Loucy (cell line): Measurements from ENCODE around the gene C11orf52.

Source experiments
- H2AFZ ChIP-seq: fragments of 200-600 bp; sonication (generic); 2 replicates; pipeline ENCODE4 v1.6.0; 2016; ENCODE audit warnings: antibody characterized with exemption, mild to moderate bottlenecking, low read length, moderate library complexity
- H3F3A ChIP-seq: fragments of 200-600 bp; 2 replicates; pipeline ENCODE4 v1.6.0; 2016; ENCODE audit warnings: antibody characterized with exemption, low read depth, mild to moderate bottlenecking
- H3K27me3 ChIP-seq: fragments of 200-600 bp; sonication (generic); 2 replicates; pipeline ENCODE4 v1.6.1; 2014; ENCODE audit warnings: low read length, mild to moderate bottlenecking; ENCODE audit not compliant: insufficient read depth, poor library complexity, severe bottlenecking
- H3K36me3 ChIP-seq: fragments of 200-600 bp; sonication (generic); 2 replicates; pipeline ENCODE4 v1.6.1; 2016; ENCODE audit warnings: low read length; ENCODE audit not compliant: insufficient read depth
- H3K4me1 ChIP-seq: fragments of 200-600 bp; sonication (generic); 2 replicates; pipeline ENCODE4 v1.5.1; 2014; ENCODE audit warnings: low read length, mild to moderate bottlenecking; ENCODE audit not compliant: insufficient read depth, poor library complexity, severe bottlenecking
- H3K4me2 ChIP-seq: fragments of 200-600 bp; sonication (generic); 2 replicates; pipeline ENCODE4 v1.6.0; 2014; ENCODE audit warnings: antibody characterized with exemption, low read length, low read depth, mild to moderate bottlenecking; ENCODE audit not compliant: poor library complexity, severe bottlenecking
- H3K4me3 ChIP-seq: fragments of 200-600 bp; sonication (generic); 2 replicates; pipeline ENCODE4 v1.5.1; 2014; ENCODE audit warnings: low read length, mild to moderate bottlenecking, mixed read lengths; ENCODE audit not compliant: poor library complexity, severe bottlenecking
- H3K79me2 ChIP-seq: fragments of 200-600 bp; sonication (generic); 2 replicates; pipeline ENCODE4 v1.6.1; 2014; ENCODE audit warnings: low read length; ENCODE audit not compliant: insufficient read depth
- H3K9ac ChIP-seq: fragments of 200-600 bp; sonication (generic); 2 replicates; pipeline ENCODE4 v1.6.0; 2014; ENCODE audit warnings: mild to moderate bottlenecking, low read depth, low read length, moderate library complexity; ENCODE audit not compliant: poor library complexity, severe bottlenecking
- H3K9me2 ChIP-seq: fragments of 200-600 bp; sonication (generic); replicated peaks from 2 replicates; pipeline ENCODE4 v1.6.1; 2016; ENCODE audit warnings: low read depth, low read length, mixed read lengths
- H3K9me3 ChIP-seq: fragments of 200-600 bp; sonication (generic); 2 replicates; pipeline ENCODE4 v1.6.1; 2014; ENCODE audit warnings: mild to moderate bottlenecking, antibody characterized with exemption, low read length, low read depth; ENCODE audit not compliant: insufficient read depth
- H4K20me1 ChIP-seq: fragments of 200-600 bp; sonication (generic); 2 replicates; pipeline ENCODE4 v1.6.0; 2014; ENCODE audit warnings: antibody characterized with exemption, low read length, mild to moderate bottlenecking; ENCODE audit not compliant: insufficient read depth, poor library complexity, severe bottlenecking
- CTCF ChIP-seq: fragments of 200-600 bp; sonication (generic); conservative IDR thresholded peaks from 2 replicates; pipeline ENCODE4 v1.5.1; 2014; ENCODE audit warnings: mild to moderate bottlenecking, antibody characterized with exemption, low read length
- EZH2phosphoT487 ChIP-seq: fragments of 200-600 bp; IDR thresholded peaks from 2 replicates; pipeline ENCODE4 v1.6.1; 2018; ENCODE audit warnings: antibody characterized with exemption, mild to moderate bottlenecking, moderate library complexity, borderline replicate concordance

Gene C11orf52

DNA sequence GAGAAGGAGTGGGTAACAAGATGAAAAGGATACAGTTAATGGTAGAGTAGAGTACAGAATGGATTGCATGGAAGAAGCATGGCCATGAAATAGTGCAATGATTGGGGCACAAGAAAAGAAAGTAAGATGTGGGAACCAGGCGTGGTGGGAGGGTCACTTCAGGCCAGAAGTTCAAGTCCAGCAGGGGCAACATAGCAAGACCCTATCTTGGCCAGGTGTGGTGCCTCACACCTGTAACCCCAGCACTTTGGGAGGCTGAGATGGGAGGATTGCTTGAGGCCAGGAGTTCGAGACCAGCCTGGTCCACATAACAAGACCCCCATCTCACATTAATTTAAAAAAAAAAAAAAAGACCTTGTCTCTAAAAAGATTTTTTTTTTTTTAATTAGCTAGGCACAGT lies 1.4 kb upstream of the C11orf52 start:
- Histone ChIP-seq H3K9me3 (no peaks in the 10 kb centered on the region), H3K9me2 (no peaks in the 10 kb centered on the region), H3K4me2 (no peak overlapping the region), H3K27me3 (no peaks in the 10 kb centered on the region), H3K36me3 (no peaks in the 10 kb centered on the region), H3F3A (no peaks in the 10 kb centered on the region), H3K4me3 (no peak overlapping the region), H3K79me2 (no peaks in the 10 kb centered on the region), H3K4me1 (no peaks in the 10 kb centered on the region), H4K20me1 (no peaks in the 10 kb centered on the region), H2AFZ (no peak overlapping the region), H3K9ac (no peak overlapping the region)
- TF ChIP-seq EZH2phosphoT487 = no peak
- no peak for TF ChIP-seq CTCF

DNA sequence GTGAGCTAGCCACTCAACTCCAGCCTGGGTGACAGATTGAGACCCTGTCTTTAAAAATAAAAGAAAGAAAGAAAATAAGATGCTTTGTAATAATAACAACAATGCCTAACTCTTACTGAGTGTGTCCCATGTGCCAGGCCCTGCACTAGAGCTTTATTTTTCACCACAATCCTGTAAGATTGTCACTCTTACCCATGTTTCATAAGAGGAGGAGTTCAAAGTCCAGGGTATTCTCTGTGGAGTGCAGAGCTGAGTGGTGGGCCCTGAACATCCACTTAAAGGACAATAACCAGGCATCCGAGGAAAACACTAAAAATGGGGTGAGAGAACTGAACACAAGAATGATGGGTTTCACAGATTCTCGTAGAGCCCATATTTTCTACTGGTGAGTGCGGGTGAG lies 925 bp upstream of the C11orf52 start:
- Histone ChIP-seq H3K9me3 (no peaks in the 10 kb centered on the region), H3K9ac (no peak overlapping the region), H3K9me2 (no peaks in the 10 kb centered on the region), H3F3A (no peaks in the 10 kb centered on the region), H3K4me1 (no peaks in the 10 kb centered on the region), H3K4me3 (no peak overlapping the region), H3K4me2 (no peak overlapping the region), H3K27me3 (no peaks in the 10 kb centered on the region), H3K79me2 (no peaks in the 10 kb centered on the region), H3K36me3 (no peaks in the 10 kb centered on the region), H4K20me1 (no peaks in the 10 kb centered on the region), H2AFZ (no peak overlapping the region)
- no peak for TF ChIP-seq EZH2phosphoT487
- no peak for TF ChIP-seq CTCF

DNA sequence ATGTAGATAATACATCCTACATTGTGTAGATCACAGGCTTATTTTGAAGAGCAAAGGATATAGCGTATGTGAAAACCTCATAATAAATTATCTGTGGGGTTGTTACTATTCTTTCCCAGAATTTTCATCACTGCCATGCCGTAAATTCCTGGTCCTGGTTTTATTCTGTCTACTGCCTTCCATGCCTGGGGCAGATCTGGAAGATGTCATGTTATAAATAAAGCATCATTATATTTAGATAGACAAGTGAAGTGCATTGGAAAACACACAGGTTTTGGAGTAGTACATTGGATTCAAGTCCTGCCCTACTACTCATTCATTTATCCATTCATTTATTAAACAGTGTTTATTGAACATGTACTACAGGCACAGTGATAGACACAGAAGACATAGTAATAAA lies 2.2 kb downstream of the C11orf52 start:
- no peak overlapping the region for H2AFZ ChIP-seq
- TF ChIP-seq CTCF (no peak), EZH2phosphoT487 (no peak)

More for the DNA sequence above, 2.2 kb downstream of the C11orf52 start:
- Histone ChIP-seq H3F3A (no peaks in the 10 kb centered on the region), H4K20me1 (no peaks in the 10 kb centered on the region), H3K9me3 (no peaks in the 10 kb centered on the region), H3K9ac (no peak overlapping the region), H3K79me2 (no peaks in the 10 kb centered on the region), H3K4me1 (peaks cover 2% of the 10 kb centered on the region), H3K4me3 (no peak overlapping the region), H3K36me3 (no peaks in the 10 kb centered on the region), H3K9me2 (no peaks in the 10 kb centered on the region), H3K27me3 (no peaks in the 10 kb centered on the region), H3K4me2 (no peak overlapping the region)
